Measurements from ENCODE around the gene FLT3.

GRCh38 chr13:28116736-28117135, 16.4 kb upstream of the FLT3 start:
- TF ChIP-seq CTCF (IDR thresholded peaks at IDR 0.05) (no peak), POLR2A (IDR thresholded peaks at IDR 0.05) (no peak)

All from testis (tissue), 2 donors.